ENCODE data around the gene SLC24A2.

SLC24A2 gene

DNA sequence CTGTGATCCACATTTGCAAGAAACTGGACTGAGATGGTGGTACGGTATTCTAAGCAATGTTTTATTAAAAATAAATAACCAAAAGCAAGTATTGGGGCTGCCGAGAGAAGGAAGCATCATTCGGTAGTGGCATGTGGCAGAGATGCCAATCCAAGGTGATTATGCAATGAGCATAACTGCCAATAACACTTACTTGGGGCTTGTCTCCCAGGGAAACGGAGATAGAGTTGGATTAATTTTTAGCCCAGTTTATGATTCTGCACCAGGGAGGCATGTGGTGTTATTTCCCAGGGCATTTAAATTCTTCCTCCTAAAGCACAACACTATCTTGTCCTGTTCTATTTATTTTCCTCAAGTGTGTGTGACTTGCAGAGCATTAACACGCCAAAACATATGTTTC, 17.9 kb downstream of the SLC24A2 start:
- intact Hi-C loops (cut with DNase I), result no loop called here
- DNase-seq, result no peak

DNA sequence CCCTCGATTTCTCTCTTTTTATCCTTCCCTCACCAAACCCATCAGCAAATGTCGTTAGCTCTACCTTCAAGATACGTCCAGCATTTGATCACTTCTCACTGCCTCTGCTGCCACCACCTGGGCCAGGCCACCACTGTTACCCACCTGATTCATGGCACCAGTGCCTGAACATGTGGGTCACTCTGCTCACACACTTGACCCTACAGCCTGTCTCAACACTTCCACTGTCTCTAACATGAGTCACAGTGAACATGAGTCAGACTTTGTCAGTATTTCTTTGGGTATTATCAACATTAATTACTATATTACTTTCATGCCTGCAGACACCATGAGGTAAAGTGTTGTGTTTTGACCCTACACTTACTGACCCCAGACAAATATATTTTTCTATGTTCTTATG, 19.6 kb downstream of the SLC24A2 start:
- no peak for DNase-seq
- intact Hi-C loops (cut with DNase I), result no loop called here

DNA sequence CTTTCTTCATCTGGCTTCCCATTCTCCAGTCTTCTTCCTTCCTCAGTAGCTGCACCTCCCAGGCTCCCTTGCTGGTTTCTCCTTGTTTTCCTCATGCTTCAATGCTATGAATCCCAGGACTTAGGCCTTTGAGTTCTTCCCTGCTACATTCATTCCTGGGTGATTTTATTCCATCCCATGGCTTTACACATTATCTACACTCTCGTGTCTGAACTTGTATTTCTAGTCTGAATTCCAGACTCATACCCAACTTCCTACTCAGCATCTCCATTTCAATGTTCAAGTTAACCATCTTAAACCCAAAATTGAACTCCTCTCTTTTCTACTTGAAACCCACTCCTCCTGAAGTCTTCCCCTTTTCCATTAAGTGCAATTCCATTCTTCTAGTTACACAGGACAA, 20.0 kb downstream of the SLC24A2 start:
- intact Hi-C loops (cut with DNase I), result no loop called here
- DNase-seq, result no peak

DNA sequence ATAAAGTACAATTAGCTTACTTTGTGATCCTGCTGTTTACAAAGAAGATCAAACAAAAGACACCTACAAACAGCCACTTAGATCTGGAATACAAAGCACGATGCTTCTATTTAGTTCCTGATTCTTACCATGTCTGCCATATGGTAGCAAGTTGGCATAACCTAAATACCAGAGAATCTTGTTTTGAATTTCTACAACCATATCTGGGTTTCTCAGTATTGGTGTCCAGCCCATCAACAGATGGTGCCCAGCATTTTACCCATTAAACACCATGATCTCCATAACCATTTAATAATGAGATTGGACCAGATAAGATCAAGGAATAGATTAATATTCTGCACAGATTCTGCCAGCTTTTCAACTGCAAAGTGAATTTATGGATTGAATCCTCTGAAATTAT, 29.8 kb downstream of the SLC24A2 start:
- no peak for DNase-seq
- intact Hi-C loops (cut with DNase I), result no loop called here

DNA sequence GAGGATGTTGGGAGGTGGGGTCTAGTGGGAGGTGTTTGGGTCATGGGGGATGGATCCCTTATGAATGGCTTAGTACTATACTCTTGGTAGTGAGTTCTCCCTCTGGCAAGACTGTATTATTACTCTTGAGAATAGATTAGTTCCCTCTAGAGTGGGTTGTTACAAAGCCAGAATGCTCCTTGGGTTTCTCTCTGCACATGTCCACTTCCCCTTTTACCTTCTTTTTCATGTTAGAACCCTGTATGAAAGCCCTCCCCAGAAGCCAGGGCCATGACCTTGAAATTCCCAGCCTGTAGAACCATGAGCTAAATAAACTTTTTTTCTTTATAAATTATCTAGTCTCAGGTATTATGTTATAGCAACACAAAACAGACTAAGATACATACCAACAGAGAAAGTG, 31.1 kb downstream of the SLC24A2 start:
- intact Hi-C loops (cut with DNase I), result no loop called here

DNA sequence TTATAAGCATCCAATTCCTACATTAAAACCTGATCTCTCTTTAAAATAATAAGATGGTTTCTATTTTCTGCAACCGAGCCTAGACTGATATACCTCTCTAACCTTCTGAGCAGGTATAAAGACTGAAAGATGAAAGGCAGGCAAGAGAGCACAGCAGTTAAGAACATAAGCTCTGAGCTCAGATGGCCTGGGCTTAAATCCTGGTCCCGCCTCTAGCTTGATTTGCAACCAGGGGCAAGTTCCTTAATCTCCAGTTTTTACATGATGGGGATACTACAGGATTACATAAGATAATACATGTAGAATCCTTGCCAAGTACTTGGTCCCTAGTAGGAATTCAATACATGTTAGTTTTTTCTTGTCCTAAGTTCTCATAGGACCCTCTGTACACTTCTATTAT, 33.9 kb downstream of the SLC24A2 start:
- no peak for DNase-seq
- intact Hi-C loops (cut with DNase I), result no loop called here

More for the DNA sequence above, 31.1 kb downstream of the SLC24A2 start:
- no peak for DNase-seq

DNA sequence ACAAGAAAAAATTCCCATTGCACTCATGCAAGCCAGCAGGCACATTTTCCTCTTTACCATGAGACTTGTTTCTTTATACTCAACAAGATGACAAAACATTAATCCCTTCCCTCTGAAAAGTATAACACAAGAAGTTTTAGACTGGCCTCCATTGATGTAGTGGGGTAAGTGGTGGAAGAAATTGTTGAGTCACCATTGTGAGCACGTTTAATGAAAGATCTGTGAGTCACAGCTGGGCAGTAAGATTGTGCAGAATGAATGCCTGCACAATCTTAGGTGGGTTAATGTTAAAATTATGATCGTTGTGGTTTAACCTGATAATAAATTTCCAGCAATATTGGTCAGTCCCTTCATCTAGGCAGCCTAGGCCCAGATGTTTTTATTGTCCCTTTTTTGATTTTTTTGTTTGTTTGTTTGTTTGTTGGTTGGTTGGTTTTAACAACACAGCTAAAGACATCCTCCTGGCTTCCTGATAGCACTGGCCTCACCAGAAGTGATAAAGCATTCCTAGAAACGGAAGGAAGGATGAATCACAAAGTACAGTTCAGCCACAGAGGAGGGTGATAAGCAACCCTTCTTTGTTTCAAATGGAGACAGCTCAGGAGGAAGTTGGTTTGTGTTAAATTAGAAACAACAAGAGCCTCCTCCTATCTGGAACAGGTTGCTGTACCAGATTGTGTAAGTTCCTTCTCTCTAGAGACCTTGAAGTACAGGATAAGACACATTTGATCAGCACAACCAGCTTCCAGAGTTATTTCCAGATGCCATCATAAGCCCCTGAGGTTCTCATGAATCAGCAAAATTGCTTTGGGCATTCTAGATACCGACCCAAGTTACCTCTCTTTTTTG, 40.3 kb downstream of the SLC24A2 start:
- DNase-seq, result no peak
- intact Hi-C loops (cut with DNase I), result no loop called here

DNA sequence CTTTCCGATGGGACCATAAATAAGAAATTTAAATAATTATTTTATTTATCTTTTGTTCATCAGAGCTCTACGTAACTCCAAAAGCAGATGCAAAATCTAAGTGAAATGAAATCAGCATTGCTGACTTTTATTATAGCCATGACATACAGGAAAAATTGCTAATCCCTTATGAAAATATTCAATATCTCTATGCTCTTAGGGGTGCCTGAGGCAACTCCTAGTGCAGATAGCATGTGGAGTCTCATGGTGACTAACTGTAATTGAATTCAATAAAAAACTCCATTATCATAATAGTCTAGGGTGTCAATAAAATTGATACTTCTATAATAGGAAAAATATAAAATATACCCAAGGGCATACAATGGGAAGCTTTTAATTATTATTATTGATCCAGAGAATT, 42.6 kb downstream of the SLC24A2 start:
- intact Hi-C loops (cut with DNase I), result no loop called here
- DNase-seq, result no peak

DNA sequence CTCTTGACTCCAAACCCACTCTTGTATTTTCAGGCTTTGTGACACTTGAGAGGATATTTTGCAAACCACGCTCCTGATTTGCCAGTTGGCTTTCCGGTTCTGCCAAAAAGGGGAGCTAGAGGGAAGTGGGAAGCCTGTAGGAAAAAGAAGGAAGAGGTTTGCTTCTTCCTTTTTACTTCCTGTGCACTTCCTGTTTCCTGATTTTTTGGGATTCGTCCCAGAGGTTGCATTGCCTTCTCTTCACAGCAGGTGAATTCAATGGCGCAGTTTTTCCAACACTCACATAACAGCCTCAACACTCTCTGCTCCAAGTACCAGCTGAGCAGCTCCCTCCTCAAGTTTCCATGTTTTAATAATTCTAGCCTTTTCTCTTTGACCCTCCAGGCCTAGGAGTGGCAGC, 47.7 kb downstream of the SLC24A2 start:
- intact Hi-C loops (cut with DNase I), result no loop called here
- DNase-seq, result no peak
